Stomach (tissue), 9 donors: Measurements from ENCODE around the gene CCDC102B. TPM values are rescaled to one million over a fixed set of nuclear protein-coding genes. Genes with fewer than 3 reads are reported as not detected.

ENCODE experiments used
- DNase-seq, 2 donors: peaks; one replicate each; pipeline versions ENCODE4 v3.0.0 to v3.0.0-alpha.2; 2013 to 2019
- H3K27ac ChIP-seq, 5 donors: fragments of 200-600 bp in 4 of 5; sonication (generic) in 4 of 5; one replicate each; pipeline ENCODE4 v1.5.1; 2013 to 2019; ENCODE audit warnings: mild to moderate bottlenecking in 1 of 5, moderate library complexity in 1 of 5
- H3K27me3 ChIP-seq, 3 donors: fragments of 200-600 bp; sonication (generic); one replicate each; pipeline ENCODE4 v1.5.1; 2017 to 2019; ENCODE audit warnings: mixed run types in 1 of 3
- H3K36me3 ChIP-seq, 4 donors: fragments of 200-600 bp; sonication (generic); 1 replicate in 3 of 4; 2 replicates in 1 of 4; pipeline ENCODE4 v1.5.1; 2016 to 2019
- H3K4me1 ChIP-seq, 4 donors: fragments of 200-600 bp; sonication (generic); one replicate each; pipeline ENCODE4 v1.5.1; 2016 to 2019
- H3K4me3 ChIP-seq, 4 donors: fragments of 200-600 bp; sonication (generic) in 3 of 4; one replicate each; pipeline ENCODE4 v1.5.1; 2016 to 2019; ENCODE audit warnings: mild to moderate bottlenecking in 1 of 4
- H3K9me3 ChIP-seq, 4 donors: fragments of 200-600 bp; sonication (generic); one replicate each; pipeline ENCODE4 v1.5.1; 2016 to 2019
- EP300 ChIP-seq: sonication (generic); formaldehyde crosslinking; IDR thresholded peaks from one replicate; pipeline ENCODE4 v1.6.1; 2017; ENCODE audit warnings: antibody characterized with exemption
- POLR2A ChIP-seq, 4 donors: fragments of 450-650 bp; IDR thresholded peaks; one replicate each; pipeline ENCODE4 v1.6.1; 2016; ENCODE audit warnings: antibody characterized with exemption in 4 of 4, control low read depth in 2 of 4, mild to moderate bottlenecking in 1 of 4, moderate library complexity in 1 of 4
- POLR2AphosphoS5 ChIP-seq, 3 donors: sonication (generic); formaldehyde crosslinking; IDR thresholded peaks; one replicate each; pipeline ENCODE4 v1.6.1; 2016; ENCODE audit warnings: antibody characterized with exemption in 3 of 3
- WGBS, 5 donors: extraction: QIAGEN DNeasy Blood & Tissue Kit in 3 of 5; methylation state at CpG; one replicate each; pipeline versions ENCODE4 v1.1.5 to v1.1.7; 2013 to 2018; 5-methylcytosine and 5-hydroxymethylcytosine counted together
- intact Hi-C: fragments of 100-400 bp; cut with DNase I; formaldehyde crosslinking; loops from one replicate; pipeline ENCODE4 v1.15.1; 2023; ENCODE audit warnings: low total_unique reads
- polyA plus RNA-seq, 3 donors: library from polyadenylated mRNA; stranded (reverse); fragments of 200-250 nt; gene quantifications; one replicate each; pipeline ENCODE4 v1.2.3, GENCODE V29; 2013
- total RNA-seq, 5 donors: library from RNA; depleted of rRNA; stranded (reverse); fragments of >200 nt; gene quantifications; one replicate each; pipeline versions ENCODE4 v1.1.0 to v1.2.3, GENCODE V29; 2014 to 2016
- TF ChIP-seq, protein P1 (sequence below), 7 experiments: fragments of 450-650 bp in 4 of 7; fragments of 200-600 bp in 3 of 7; sonication (generic) in 3 of 7; IDR thresholded peaks; one replicate each; pipeline ENCODE4 v1.5.1; 2016 to 2019; ENCODE audit warnings: antibody characterized with exemption in 7 of 7, control low read depth in 2 of 7, mild to moderate bottlenecking in 1 of 7
- donor health status: healthy with polysubstance abuse.
- donor health status: Bipolar disorder and iron deficiency.
- donor health status: healthy.

The CCDC102B gene
- total and polyA plus RNA-seq, 8 donors, result 1.0 to 66.1 (median 15.7) TPM

GRCh38 chr18:68915061-68915460 lies 117.2 kb downstream of the CCDC102B start:
- H3K27ac ChIP-seq, result no peak overlapping the region
- no peaks in the 10 kb centered on the region for H3K9me3 ChIP-seq
- H3K4me3 ChIP-seq, result no peak overlapping the region
- WGBS, 5 donors, result 89 to 97% (median 94%) methylated on average over 2 of the region's 2 CpGs
- no peaks in the 10 kb centered on the region for H3K4me1 ChIP-seq
- no peaks in the 10 kb centered on the region for H3K36me3 ChIP-seq
- no peak for TF ChIP-seq POLR2A (IDR thresholded peaks at IDR 0.05)
- intact Hi-C loops, result no loop called here
- no peaks in the 10 kb centered on the region for H3K27me3 ChIP-seq
- no peak for DNase-seq

DNA sequence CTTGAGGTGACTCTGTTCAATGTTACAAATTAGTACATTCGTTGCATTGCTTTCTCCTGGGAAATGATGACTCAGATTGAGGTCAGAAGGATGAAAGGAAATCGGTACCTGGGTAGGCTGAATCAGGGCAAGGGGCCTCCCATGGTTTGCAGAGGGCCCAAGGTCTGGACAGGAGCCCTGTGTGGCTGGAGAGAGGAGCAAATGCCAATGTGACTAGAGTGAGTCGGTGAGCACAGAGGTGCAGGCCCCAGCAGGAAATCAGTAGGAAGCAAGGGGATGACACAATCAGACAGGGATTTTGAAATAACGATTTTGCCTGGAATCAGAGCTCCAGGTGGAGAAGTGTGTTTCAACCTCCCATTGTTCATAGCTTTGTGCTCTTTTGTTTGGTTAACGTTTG lies 118.9 kb downstream of the CCDC102B start:
- no peaks in the 10 kb centered on the region for H3K36me3 ChIP-seq
- intact Hi-C loops, result no loop called here
- WGBS, 5 donors, result 65 to 73% (median 71%) methylated on average over 5 of the region's 5 CpGs

GRCh38 chr18:68918216-68918615 lies 120.3 kb downstream of the CCDC102B start:
- H3K36me3 ChIP-seq, result no peaks in the 10 kb centered on the region
- H3K4me1 ChIP-seq, result no peaks in the 10 kb centered on the region
- no peaks in the 10 kb centered on the region for H3K27me3 ChIP-seq
- H3K4me3 ChIP-seq, result no peak overlapping the region
- intact Hi-C loops, result no loop called here
- TF ChIP-seq POLR2A (IDR thresholded peaks at IDR 0.05) (no peak), POLR2AphosphoS5 (IDR thresholded peaks at IDR 0.05) (no peak)
- no peak for DNase-seq
- no peak overlapping the region for H3K27ac ChIP-seq
- H3K9me3 ChIP-seq, result no peaks in the 10 kb centered on the region
- WGBS, 5 donors, result 88 to 91% (median 89%) methylated on average over 3 of the region's 3 CpGs

More for the DNA sequence above, 118.9 kb downstream of the CCDC102B start:
- TF ChIP-seq POLR2A (IDR thresholded peaks at IDR 0.05), result no peak
- TF ChIP-seq, protein P1, sequence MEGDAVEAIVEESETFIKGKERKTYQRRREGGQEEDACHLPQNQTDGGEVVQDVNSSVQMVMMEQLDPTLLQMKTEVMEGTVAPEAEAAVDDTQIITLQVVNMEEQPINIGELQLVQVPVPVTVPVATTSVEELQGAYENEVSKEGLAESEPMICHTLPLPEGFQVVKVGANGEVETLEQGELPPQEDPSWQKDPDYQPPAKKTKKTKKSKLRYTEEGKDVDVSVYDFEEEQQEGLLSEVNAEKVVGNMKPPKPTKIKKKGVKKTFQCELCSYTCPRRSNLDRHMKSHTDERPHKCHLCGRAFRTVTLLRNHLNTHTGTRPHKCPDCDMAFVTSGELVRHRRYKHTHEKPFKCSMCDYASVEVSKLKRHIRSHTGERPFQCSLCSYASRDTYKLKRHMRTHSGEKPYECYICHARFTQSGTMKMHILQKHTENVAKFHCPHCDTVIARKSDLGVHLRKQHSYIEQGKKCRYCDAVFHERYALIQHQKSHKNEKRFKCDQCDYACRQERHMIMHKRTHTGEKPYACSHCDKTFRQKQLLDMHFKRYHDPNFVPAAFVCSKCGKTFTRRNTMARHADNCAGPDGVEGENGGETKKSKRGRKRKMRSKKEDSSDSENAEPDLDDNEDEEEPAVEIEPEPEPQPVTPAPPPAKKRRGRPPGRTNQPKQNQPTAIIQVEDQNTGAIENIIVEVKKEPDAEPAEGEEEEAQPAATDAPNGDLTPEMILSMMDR (IDR thresholded peaks at IDR 0.05), result no peak
- no peak for TF ChIP-seq POLR2AphosphoS5 (IDR thresholded peaks at IDR 0.05)
- no peak for TF ChIP-seq EP300
- Histone ChIP-seq H3K27ac (no peak overlapping the region), H3K9me3 (no peaks in the 10 kb centered on the region), H3K4me3 (no peak overlapping the region), H3K4me1 (no peaks in the 10 kb centered on the region), H3K27me3 (no peaks in the 10 kb centered on the region)
- DNase-seq, result no peak

GRCh38 chr18:68919900-68920299 lies 122.0 kb downstream of the CCDC102B start:
- intact Hi-C loops, result no loop called here
- H3K27me3 ChIP-seq, result no peaks in the 10 kb centered on the region
- DNase-seq, result no peak
- H3K27ac ChIP-seq, result no peak overlapping the region
- no peaks in the 10 kb centered on the region for H3K9me3 ChIP-seq
- WGBS, 5 donors, result 79 to 94% (median 89%) methylated on average over 2 of the region's 2 CpGs
- H3K36me3 ChIP-seq, result no peaks in the 10 kb centered on the region
- no peaks in the 10 kb centered on the region for H3K4me1 ChIP-seq
- no peak overlapping the region for H3K4me3 ChIP-seq
- TF ChIP-seq EP300 (no peak), POLR2A (IDR thresholded peaks at IDR 0.05) (no peak), POLR2AphosphoS5 (IDR thresholded peaks at IDR 0.05) (no peak)
- TF ChIP-seq, protein P1 (IDR thresholded peaks at IDR 0.05), result no peak

DNA sequence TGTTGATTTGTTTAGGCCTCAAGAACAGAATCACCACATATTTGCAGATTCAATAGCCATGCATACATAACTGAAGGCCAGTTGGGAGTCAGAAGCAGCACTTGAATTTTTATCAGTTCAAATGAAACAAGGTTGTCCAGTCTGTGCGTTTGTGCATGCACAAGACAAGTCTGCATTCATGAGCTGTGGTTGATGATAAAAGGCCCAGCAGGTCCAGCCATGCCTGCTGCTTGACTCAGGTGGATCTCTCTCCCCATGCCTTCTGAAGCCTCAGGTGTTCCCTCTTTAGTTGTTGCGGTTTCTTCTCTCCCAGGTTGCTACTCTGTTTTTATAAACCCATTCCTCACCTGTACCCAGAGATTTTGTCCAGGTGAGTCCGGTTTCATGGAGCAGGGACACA lies 124.5 kb downstream of the CCDC102B start:
- H3K27me3 ChIP-seq, result no peaks in the 10 kb centered on the region
- H3K4me3 ChIP-seq, result no peak overlapping the region
- H3K9me3 ChIP-seq, result no peaks in the 10 kb centered on the region
- no peaks in the 10 kb centered on the region for H3K4me1 ChIP-seq
- DNase-seq, result no peak
- H3K36me3 ChIP-seq, result no peaks in the 10 kb centered on the region
- WGBS, 5 donors, result 64 to 79% (median 71%) methylated on average over 3 of the region's 3 CpGs
- no peak overlapping the region for H3K27ac ChIP-seq
- intact Hi-C loops, result no loop called here
- TF ChIP-seq EP300 (no peak), POLR2A (IDR thresholded peaks at IDR 0.05) (no peak), POLR2AphosphoS5 (IDR thresholded peaks at IDR 0.05) (no peak)
- TF ChIP-seq, protein P1 (IDR thresholded peaks at IDR 0.05), result no peak
